Measurements from ENCODE around the gene RNF41. TPM values are rescaled to one million over a fixed set of nuclear protein-coding genes. Genes with fewer than 3 reads are reported as not detected.
"Not testable (repeated sequence)": the region's sequence is repeated elsewhere in the genome, so short reads cannot be mapped to it uniquely, and the experiment has no call there.

The RNF41 gene
- total RNA-seq, 4 donors from 2014 or later, result 50.0 to 81.6 (median 62.0) TPM

DNA sequence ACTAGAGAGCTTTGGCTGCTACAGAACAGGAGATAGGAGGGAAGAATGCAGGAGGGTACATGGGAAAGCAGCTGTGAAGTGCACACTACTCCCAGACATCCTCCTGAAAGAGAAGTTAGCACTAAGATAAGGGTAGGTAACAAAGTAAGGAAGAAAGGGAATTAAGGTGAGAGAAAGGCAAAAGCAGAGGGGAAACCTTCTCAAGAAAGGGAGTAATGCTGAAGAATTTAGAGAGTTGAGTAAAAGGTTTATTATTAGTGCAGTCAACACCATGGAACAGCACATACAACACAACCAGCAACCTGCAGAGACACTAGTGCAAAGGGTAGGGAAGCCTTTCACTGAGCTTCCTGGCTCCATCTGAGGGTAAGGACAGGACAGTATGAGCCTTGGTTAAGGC is 17.4 kb downstream of the RNF41 start:
- Histone ChIP-seq H3K36me3 (peaks cover 0 to 45% (median 23%) of the 10 kb centered on the region in 3 donors), H3K27ac (no peak overlapping the region), H3K4me1 (peaks cover 0 to 6% (median 0%) of the 10 kb centered on the region in 4 donors), H3K9me3 (no peaks in the 10 kb centered on the region), H3K4me3 (no peak overlapping the region), H3K27me3 (no peaks in the 10 kb centered on the region)
- DNase-seq (ENCODE audit: low spot score in 2 of 2), result no peak
- TF ChIP-seq, protein P1, sequence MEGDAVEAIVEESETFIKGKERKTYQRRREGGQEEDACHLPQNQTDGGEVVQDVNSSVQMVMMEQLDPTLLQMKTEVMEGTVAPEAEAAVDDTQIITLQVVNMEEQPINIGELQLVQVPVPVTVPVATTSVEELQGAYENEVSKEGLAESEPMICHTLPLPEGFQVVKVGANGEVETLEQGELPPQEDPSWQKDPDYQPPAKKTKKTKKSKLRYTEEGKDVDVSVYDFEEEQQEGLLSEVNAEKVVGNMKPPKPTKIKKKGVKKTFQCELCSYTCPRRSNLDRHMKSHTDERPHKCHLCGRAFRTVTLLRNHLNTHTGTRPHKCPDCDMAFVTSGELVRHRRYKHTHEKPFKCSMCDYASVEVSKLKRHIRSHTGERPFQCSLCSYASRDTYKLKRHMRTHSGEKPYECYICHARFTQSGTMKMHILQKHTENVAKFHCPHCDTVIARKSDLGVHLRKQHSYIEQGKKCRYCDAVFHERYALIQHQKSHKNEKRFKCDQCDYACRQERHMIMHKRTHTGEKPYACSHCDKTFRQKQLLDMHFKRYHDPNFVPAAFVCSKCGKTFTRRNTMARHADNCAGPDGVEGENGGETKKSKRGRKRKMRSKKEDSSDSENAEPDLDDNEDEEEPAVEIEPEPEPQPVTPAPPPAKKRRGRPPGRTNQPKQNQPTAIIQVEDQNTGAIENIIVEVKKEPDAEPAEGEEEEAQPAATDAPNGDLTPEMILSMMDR (IDR thresholded peaks at IDR 0.05), result no peak
- TF ChIP-seq EP300 (IDR thresholded peaks at IDR 0.05) (no peak), POLR2A (IDR thresholded peaks at IDR 0.05) (no peak)

- Histone ChIP-seq H3K27me3 (no peaks in the 10 kb centered on the region), H3K9me3 (no peaks in the 10 kb centered on the region), H3K4me1 (peaks cover 0 to 6% (median 0%) of the 10 kb centered on the region in 4 donors), H3K36me3 (peaks cover 0 to 31% (median 17%) of the 10 kb centered on the region in 3 donors), H3K27ac (no peak overlapping the region), H3K4me3 (no peak overlapping the region)
- no peak for DNase-seq (ENCODE audit: low spot score in 2 of 2)
- 51 to 65% methylated on average over 2 of the region's 2 CpGs for WGBS, 2 donors
- TF ChIP-seq POLR2A (IDR thresholded peaks at IDR 0.05) (no peak), EP300 (IDR thresholded peaks at IDR 0.05) (no peak)
- TF ChIP-seq, protein P1 (IDR thresholded peaks at IDR 0.05), result no peak
Measured at GRCh38 chr12:56202838-56203237, 18.9 kb downstream of the RNF41 start.

GRCh38 chr12:56202366-56202765 is 19.4 kb downstream of the RNF41 start:
- H3K4me3 ChIP-seq, result no peak overlapping the region
- H3K9me3 ChIP-seq, result no peaks in the 10 kb centered on the region
- H3K27me3 ChIP-seq, result no peaks in the 10 kb centered on the region
- no peak for DNase-seq (ENCODE audit: low spot score in 2 of 2)
- WGBS, 2 donors, result 29 to 57% methylated on average over 1 of the region's 1 CpG
- H3K4me1 ChIP-seq, result peaks cover 0 to 6% (median 0%) of the 10 kb centered on the region in 4 donors
- H3K36me3 ChIP-seq, result peaks cover 0 to 26% (median 12%) of the 10 kb centered on the region in 3 donors
- TF ChIP-seq EP300 (IDR thresholded peaks at IDR 0.05) (no peak), POLR2A (IDR thresholded peaks at IDR 0.05) (no peak)
- TF ChIP-seq, protein P1 (IDR thresholded peaks at IDR 0.05), result no peak
- H3K27ac ChIP-seq, result no peak overlapping the region

DNA sequence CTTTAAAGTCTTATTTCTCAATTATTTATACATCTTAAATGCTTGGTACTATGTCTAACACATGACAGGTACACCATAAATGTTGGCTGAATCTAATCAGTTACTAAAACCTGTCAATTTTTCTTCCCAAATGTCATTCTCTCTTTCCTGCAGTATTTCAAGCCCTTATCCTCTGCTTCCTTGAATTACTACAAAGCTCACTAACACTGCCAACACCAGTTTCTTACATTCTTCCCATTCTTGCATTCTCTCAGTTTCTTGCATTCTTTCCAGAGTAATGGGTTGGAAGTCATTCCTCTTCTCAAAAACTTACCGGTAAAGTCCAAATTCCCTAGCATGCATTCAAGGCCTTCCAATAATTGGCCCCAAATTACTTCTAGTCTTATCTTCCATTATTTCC is 22.9 kb downstream of the RNF41 start:
- no peak overlapping the region for H3K27ac ChIP-seq
- TF ChIP-seq POLR2A (IDR thresholded peaks at IDR 0.05) (no peak), EP300 (IDR thresholded peaks at IDR 0.05) (no peak)
- TF ChIP-seq, protein P1 (IDR thresholded peaks at IDR 0.05), result no peak
- no peaks in the 10 kb centered on the region for H3K27me3 ChIP-seq
- H3K4me3 ChIP-seq, result no peak overlapping the region
- 29 to 42% methylated on average over 1 of the region's 1 CpG for WGBS, 2 donors
- no peaks in the 10 kb centered on the region for H3K36me3 ChIP-seq
- H3K9me3 ChIP-seq, result no peaks in the 10 kb centered on the region
- no peak for DNase-seq (ENCODE audit: low spot score in 2 of 2)
- H3K4me1 ChIP-seq, result peaks cover 0 to 5% (median 0%) of the 10 kb centered on the region in 4 donors

DNA sequence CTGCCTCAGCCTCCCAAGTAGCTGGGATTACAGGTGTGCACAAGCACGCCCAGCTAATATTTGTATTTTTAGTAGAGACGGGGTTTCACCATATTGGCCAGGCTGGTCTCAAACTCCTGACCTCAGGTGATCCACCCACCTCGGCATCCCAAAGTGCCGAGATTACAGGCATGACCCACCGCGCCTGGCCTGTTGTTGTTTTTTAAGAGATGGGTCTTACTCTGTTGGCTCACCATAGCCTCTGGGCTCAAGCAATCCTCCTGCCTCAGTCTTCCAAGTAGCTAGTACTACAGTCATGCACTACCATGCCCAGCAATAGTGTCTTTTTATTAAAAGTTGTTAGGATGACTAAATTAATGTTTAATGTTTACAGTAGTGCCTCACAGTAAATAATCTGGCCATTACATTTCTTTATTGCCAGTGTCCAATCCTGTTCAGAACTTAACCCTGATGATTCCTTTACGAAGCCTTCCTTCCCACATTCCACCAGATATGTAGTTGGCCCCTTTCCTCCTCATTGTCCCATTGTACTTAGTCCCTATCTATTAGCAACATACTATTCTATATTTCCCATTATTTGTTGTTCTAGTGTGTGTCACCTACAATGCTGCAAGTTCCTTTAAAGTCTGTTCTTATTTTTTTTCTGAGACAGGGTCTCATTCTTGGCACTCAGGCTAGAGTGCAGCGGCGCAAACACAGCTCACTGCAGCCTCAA is 23.6 kb downstream of the RNF41 start:
- H3K4me3 ChIP-seq, result no peak overlapping the region
- no peaks in the 10 kb centered on the region for H3K27me3 ChIP-seq
- no peak for DNase-seq (ENCODE audit: low spot score in 2 of 2)
- H3K27ac ChIP-seq, result no peak overlapping the region
- WGBS, 2 donors, result 84 to 91% methylated on average over 9 of the region's 9 CpGs
- H3K36me3 ChIP-seq, result no peaks in the 10 kb centered on the region
- peaks cover 0 to 5% (median 0%) of the 10 kb centered on the region in 4 donors for H3K4me1 ChIP-seq
- no peak for TF ChIP-seq EP300 (IDR thresholded peaks at IDR 0.05)
- TF ChIP-seq, protein P1 (IDR thresholded peaks at IDR 0.05), result no peak
- no peak for TF ChIP-seq POLR2A (IDR thresholded peaks at IDR 0.05)
- H3K9me3 ChIP-seq, result no peaks in the 10 kb centered on the region

DNA sequence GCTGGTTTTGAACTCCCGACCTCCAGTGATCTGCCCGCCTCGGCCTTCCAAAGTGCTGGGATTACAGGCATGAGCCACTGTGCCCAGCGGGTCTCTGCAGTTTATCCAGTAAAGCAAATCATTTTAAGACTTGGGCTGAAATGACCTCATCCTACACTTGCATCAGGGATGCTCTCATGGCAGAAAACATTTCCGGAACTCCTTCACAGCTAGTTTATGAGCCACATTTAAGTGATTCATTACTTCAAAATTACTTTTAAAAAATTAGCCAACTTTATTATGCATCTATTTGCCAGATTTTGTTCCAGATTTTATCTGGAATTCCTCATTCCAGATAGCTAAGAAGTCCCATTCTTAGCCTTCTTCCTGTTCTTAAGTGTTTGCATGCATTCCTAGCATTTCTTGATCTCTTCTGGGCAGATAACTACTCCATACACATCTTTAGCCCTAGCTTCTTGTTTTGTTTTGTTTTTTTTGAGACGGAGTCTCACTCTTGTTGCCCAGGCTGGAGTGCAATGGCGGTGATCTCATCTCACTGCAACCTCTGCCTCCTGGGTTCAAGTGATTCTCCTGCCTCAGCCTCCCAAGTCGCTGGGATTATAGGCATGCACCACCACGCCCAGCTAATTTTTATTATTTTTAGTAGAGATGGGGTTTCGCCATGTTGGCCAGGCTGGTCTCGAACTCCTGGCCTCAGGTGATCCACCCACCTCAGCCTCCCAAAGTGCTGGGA is 24.7 kb downstream of the RNF41 start:
- DNase-seq (ENCODE audit: low spot score in 2 of 2); H3K27me3 ChIP-seq; H3K4me1 ChIP-seq; H3K9me3 ChIP-seq; H3K27ac ChIP-seq; H3K4me3 ChIP-seq; H3K36me3 ChIP-seq: not testable (repeated sequence)
- 57 to 58% methylated on average over 11 of the region's 11 CpGs for WGBS, 2 donors

Measured in tibial nerve (tissue), 4 donors.